GM12873 (cell line): ENCODE results near the gene WWOX.

Source experiments
- TF ChIP-seq, protein P1 (sequence below): IDR thresholded peaks from 2 replicates; pipeline ENCODE4 v1.5.1; 2012; ENCODE audit warnings: low read depth, mild to moderate bottlenecking, moderate library complexity, low read length, control low read depth; ENCODE audit not compliant: insufficient read depth; ENCODE audit errors: missing control alignments

WWOX gene

DNA sequence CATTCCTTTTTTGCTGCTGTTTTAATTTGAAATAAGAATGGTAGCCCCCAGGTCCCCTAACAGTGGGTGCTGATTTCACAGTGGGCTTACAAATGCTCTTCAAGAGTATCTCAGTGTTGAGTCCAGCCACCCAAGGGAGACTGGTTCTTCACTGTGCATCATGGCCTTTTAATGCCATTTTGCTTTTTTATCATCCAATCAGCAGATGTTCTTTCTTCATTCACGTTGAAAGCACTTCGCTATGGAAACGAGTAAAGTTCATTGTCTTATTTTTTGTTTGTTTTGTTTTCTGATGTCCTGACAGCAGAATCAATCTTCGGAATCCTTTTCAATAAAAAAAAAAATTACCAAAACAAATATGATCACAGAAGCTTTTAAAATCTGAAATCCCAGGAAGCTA, 1072.0 kb downstream of the WWOX start:
- TF ChIP-seq, protein P1, sequence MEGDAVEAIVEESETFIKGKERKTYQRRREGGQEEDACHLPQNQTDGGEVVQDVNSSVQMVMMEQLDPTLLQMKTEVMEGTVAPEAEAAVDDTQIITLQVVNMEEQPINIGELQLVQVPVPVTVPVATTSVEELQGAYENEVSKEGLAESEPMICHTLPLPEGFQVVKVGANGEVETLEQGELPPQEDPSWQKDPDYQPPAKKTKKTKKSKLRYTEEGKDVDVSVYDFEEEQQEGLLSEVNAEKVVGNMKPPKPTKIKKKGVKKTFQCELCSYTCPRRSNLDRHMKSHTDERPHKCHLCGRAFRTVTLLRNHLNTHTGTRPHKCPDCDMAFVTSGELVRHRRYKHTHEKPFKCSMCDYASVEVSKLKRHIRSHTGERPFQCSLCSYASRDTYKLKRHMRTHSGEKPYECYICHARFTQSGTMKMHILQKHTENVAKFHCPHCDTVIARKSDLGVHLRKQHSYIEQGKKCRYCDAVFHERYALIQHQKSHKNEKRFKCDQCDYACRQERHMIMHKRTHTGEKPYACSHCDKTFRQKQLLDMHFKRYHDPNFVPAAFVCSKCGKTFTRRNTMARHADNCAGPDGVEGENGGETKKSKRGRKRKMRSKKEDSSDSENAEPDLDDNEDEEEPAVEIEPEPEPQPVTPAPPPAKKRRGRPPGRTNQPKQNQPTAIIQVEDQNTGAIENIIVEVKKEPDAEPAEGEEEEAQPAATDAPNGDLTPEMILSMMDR = no peak

DNA sequence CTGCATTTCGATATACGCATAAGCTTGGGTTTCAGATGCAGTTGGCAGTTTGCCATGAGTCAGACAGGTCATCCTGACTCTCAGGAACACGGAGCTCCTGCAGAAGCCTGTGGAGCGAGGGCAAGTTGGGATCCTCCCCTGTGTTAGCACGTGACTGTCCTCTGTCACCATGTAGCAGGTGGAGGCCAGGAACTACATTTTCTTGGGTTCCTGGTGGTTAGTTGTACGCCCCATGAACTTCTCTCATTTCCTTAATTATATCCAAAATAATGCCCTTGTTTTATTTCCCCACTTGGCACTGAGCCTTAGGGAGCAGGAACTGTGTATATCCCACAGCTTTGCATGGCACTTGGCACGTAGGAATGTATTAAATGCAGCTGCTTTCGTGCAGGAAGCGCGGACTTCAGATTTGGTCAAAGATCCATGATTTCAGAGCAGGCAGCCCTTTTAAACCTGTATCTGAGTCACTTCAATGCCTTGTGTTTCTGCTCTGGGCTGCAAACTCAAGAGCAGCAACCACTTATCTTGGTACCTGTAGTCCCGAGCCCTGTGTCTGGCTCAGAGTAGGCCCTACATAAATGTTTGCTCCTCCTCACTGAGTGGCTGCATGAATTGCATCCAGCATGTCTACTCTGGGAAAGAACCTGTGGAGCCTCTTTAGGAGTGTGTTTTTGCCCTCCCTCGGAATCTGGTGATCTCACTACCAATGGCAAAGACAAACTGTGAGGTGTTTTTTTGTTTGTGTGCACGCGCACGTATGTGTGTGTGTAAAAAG, 1072.7 kb downstream of the WWOX start:
- TF ChIP-seq, protein P1 = no peak

DNA sequence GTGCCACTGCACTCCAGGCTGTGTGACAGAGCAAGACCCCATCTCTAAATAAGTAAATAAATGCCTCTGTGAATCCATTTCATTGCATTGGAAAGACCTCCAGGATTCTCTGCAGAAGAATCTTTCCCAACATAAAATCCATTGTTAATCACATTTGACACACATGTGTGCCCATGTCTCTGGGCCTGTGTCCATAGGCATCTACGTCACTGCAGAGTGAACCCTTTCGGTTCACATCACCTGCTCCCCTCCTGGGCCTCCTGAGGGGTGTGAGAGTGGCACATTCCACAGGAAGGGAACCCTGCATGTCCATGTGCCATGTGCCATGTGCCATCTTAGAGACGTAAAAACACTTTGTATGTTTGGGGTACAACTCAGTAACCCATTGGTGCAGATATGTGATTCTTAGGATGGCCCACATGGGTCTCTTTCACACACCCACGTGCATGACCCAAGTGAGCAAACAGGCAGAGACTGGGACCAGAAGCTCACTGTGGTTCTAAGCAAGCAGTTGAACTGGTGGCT, 1073.6 kb downstream of the WWOX start:
- TF ChIP-seq, protein P1 = no peak

DNA sequence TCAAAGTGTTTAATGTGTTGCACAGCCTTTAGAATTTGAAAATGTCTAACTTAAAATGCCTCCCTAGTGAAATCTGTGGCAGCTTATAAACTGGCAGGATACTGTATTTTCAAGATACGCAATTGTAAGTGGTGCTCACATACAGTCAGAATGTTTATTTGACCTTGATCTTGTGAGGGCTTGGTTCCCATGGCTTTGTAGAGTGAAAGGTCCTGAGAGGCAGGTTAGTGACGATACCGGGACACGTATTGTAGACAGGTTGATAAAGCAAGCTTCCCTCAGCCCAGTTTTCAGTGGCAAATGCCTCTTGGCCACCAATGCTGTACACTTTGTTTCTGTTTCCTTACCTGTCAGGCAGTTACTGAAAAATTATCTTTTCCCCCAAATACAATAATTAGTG, 1074.5 kb downstream of the WWOX start:
- TF ChIP-seq, protein P1 = no peak

DNA sequence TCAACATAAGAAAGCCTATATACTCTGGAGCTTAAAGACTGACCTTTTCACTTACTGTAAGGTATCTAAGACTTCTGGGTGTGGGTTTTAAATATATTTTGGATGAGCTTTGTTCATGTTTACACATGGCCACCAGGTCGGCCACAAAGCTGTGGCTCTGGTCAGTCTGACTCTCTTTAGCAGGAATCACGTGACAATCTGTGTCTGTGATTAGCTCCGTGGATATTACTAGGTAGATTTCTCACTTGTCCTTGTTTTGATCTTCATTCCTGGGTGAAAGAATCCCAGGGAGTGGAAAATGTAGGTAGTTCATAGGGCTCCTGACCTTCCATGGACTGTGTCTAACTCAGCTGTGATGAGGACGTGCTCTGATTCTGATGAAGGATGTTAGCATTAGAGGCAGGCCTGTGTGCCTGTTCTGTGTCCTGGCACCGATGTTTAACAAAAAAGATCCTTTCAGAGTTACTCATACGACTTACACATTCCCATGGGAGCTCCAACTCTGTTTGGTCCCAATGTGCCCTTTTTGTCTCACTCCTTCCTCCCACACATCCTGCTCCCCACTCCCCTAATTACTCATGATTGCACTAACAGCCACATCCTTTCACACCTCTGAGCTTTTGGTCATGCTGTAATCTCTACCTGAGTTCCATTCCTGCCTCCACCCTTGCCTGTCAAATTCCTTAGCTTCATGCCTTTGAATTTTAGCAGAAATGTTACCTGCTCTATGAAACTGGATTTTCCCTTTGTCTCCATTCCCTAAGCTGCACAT, 1076.0 kb downstream of the WWOX start:
- TF ChIP-seq, protein P1 = no peak

DNA sequence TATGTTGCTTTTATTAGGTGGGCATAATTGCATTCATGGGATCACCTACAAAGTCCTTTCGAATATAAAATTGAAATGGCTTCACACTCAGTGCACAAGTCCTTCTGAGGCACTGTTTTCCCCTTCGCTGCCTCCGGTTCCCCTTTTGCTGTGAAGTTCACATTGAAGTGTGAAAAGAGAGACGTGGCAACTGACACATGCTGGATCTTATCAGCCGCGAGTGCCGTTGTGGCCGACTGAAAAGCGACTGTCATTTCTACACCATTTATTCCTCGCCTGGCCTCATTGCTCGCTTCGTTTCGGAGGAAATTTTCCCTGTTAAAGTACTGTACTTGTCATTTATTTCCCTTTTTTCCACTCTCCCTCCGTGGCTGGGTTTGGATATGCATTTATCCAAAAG, 1077.6 kb downstream of the WWOX start:
- TF ChIP-seq, protein P1 = no peak

DNA sequence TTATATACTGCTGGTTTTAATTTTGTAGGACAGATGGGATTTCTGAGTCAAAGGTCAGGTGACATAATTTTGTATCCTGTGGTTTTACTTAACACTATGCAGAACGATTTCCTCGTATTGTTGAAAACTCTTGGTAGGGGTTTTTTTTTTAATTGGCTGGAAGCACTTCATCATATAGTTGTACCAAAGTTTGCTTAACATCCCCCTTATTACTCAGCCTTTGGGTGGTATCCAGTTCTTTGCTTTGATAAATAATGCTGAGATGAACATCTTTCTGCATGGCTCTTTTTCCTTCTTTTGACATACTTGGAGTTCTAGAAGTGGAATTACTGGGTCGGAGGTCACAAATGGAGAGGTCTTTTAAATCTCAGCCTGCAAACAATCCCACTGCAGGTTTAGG, 1082.0 kb downstream of the WWOX start:
- TF ChIP-seq, protein P1 = no peak
